Stimulated activated CD8-positive, alpha-beta memory T cell treated with anti-CD3 and anti-CD28 coated beads, Interleukin-2, amount 100 ng/mL, for 48 hours (primary cell): ENCODE results near the gene MGAT2.
"Not testable (repeated sequence)": the region's sequence is repeated elsewhere in the genome, so short reads cannot be mapped to it uniquely, and the experiment has no call there.

Source experiments
- DNase-seq, 2 donors: peaks; one replicate each; pipeline ENCODE4 v3.0.0-alpha.2; 2020; ENCODE audit warnings: low read depth in 2 of 2

Gene MGAT2

DNA sequence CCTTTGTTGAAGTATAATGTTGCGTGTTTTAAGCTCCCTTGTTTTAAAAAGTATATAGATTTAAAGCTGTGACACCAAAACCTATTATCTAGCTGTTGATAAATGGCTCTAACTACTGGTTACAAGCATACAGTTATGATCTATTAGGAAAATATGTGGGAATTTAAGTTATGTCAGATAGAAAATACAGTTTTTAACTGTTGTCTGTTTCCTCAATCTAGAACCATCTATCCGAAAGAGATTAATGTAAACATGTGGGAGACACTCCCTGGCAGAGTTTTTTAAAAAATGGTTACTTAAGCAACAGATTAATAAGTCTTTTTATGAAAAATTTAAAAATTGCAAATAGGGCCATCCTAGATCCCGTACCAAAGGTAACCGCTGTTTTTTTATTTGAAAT is 8.3 kb upstream of the MGAT2 start:
- DNase-seq = no peak

DNA sequence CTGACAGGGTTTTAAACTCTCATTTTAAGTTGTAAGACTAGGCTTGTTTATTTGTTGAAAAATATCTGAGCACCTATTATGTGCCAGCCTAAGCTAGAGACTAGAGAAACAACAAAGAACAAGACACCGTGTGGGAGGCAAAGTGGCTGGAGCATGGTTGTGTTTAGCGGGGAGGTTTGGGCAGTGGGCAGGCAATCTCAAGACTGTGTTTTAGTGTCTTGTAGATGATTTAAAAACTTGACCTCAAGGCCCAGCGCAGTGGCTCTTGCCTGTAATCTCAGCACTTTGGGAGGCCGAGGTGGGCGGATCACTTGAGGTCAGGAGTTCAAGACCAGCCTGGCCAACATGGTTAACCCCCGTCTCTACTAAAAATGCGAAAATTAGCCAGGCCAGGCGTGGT is 7.9 kb upstream of the MGAT2 start:
- no peak for DNase-seq

DNA sequence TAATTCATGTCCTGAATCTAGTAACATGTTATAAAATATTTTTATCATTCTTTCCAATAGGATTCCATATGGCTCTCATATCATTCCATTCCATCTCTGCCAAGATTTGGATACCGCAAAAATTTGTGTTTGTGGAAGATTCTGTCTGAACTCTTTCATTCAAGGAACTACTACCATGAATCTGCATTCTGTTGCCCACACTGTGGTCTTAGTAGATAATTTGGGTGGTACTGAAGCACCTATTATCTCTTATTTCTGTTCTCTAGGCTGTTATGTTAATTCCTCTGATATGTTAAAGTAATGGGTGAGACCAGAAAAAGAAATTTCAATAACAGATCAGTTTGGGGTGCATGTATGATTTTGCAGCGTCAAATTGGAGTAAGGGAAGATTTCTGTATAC is 6.4 kb upstream of the MGAT2 start:
- no peak for DNase-seq

DNA sequence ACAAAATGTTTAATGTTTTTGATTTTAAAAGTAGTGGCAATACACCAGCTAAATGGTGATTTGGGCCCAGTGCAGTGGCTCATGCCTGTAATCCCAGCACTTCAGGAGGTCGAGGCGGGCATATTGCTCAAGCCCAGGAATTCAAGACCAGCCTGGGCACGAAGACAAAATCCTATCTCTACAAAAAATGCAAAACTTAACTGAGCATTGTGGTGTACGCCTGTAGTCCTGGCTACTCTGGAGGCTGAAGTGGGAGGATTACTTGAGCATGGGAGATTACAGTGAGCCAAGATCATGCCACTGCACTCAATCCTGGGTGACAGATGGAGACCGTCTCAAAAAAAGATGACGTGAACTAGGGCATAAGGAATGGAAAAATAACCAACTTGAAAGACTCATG is 4.8 kb upstream of the MGAT2 start:
- no peak for DNase-seq

DNA sequence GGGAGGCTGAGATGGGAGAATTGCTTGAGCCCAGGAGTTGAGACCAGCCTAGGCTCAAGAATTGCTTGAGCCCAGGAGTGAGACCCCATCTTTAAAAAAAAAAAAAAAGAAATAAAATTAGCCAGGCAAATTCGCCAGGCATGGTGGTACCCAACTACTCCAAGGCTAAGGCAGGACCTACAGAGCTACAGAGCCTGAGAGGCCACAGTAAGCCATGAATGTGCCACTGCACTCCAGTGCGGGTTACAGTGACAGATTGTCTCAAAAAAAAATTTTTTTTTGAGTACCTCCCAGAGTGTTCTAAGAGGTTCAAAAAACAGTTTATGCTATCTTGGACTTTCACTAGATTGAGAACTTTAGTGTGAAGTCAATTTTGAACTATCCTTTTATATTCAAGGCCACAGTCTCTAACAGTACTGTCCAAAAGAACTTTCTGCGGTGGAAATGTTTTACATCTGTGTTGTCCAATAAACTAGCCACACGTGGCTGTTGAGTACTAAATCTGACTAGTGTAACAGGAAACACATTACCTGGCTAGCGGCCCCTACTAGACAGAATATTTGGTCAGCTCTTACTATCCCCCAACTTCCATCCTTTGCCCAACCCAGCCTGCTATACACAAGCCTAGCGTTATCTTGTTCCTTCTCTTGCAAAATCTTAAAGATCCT is 2.6 kb upstream of the MGAT2 start:
- no peak for DNase-seq

DNA sequence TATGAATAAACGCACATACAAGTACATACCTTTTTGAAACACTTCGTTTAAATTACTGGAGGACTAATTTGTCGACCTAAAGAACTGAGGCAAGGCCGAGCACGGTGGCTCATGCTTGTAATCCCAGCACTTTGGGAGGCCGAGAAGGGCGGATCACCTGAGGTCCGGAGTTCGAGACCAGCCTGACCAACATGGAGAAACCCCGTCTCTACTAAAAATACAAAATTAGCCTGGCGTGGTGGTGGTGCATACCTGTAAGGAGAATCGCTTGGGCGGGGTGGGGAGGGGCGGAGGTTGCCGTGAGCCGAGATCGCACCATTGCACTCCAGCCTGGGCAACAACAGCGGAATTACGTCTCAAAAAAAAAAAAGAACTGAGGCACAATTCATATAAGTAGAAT is 1.3 kb upstream of the MGAT2 start:
- DNase-seq = not testable (repeated sequence)

DNA sequence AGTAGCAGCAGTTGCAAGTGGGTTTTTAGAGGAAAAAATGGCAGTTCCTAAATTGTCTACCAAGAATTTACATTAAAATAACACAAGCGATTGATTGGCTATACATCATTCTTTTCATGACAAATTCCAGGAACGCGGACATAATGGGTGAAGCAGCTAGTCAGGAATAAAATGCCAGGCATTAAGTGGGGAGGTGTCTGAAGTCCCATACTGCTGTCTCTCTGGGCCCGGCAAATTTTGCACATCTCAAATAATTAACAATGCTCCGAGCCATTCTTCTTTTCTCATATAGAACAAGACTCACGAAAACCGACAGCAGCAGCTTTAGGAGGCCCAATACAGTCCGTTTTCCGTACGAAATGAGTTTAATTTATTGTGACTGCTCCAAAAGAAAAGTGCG is 869 bp upstream of the MGAT2 start:
- DNase-seq = no peak

DNA sequence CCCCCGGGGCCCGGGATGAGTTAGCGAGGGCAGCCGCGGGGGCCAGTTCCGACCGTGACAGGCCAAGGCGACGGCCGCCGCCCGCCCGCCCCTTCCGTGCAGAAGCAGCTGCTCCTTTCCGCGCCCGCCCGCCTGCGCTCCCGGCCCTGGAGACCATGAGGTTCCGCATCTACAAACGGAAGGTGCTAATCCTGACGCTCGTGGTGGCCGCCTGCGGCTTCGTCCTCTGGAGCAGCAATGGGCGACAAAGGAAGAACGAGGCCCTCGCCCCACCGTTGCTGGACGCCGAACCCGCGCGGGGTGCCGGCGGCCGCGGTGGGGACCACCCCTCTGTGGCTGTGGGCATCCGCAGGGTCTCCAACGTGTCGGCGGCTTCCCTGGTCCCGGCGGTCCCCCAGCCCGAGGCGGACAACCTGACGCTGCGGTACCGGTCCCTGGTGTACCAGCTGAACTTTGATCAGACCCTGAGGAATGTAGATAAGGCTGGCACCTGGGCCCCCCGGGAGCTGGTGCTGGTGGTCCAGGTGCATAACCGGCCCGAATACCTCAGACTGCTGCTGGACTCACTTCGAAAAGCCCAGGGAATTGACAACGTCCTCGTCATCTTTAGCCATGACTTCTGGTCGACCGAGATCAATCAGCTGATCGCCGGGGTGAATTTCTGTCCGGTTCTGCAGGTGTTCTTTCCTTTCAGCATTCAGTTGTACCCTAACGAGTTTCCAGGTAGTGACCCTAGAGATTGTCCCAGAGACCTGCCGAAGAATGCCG is 699 bp downstream of the MGAT2 start:
- peak; percentile 46 to 58 for DNase-seq

DNA sequence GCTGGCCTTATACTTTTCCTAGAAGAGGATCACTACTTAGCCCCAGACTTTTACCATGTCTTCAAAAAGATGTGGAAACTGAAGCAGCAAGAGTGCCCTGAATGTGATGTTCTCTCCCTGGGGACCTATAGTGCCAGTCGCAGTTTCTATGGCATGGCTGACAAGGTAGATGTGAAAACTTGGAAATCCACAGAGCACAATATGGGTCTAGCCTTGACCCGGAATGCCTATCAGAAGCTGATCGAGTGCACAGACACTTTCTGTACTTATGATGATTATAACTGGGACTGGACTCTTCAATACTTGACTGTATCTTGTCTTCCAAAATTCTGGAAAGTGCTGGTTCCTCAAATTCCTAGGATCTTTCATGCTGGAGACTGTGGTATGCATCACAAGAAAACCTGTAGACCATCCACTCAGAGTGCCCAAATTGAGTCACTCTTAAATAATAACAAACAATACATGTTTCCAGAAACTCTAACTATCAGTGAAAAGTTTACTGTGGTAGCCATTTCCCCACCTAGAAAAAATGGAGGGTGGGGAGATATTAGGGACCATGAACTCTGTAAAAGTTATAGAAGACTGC is 1.5 kb downstream of the MGAT2 start:
- no peak for DNase-seq

DNA sequence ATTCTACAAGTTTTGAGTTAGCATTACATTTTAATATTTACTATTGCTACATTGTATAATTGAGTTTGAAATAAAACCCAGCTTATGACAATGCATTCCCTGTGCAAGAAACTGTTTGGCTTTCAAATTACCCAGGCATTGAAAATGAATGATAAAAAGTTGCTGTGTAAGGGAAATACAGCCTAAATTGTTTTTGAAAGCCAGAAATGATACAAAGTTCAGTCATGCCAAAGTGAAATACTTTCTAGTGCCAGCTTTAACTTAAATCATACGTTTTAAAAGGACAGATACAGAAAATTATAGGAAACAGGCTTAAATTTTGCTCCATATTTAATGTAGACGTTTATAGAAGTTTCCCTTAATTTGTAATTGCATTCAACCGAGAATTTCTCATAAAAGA is 2.8 kb downstream of the MGAT2 start:
- DNase-seq = no peak

DNA sequence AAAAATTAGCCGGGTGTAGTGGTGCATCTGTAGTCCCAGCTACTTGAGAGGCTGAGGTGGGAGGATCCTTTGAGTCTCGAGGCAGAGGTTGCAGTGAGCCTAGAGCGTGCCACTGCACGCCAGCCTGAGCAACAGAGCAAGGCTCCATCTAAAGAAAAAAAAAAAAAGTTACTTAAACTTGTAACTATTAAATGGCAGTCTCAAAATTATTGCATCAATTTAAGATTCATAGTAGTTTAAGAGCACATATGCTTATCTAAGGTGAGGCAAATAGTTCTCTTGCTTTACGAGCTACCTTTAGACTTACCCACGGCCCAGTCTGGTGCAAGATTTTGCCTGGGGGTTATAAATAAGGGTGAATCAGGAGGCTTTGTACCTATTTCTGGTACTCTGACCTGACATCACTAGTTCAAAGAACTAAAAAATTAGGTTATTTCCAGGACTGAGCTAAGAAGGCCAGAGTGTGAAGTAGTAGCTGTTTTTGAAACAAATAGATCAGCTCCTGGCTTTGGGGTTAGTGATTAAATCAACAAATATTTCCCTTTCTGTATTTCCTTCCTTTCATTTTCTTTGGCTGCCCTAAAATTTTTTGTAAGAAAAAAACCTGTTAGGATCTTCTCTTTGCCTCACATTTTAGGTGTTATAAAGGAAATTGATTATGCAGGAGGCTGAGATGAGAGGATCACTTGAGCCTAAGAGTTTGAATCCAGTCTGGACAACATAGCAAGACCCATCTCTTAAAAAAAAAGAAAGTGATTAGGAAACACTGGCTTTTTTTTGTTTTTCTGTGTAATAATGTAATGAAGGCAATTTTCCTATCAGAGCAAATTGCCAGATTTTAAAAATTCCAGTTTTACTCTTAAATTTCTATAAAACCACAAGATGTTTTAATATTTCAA is 3.6 kb downstream of the MGAT2 start:
- DNase-seq = no peak

DNA sequence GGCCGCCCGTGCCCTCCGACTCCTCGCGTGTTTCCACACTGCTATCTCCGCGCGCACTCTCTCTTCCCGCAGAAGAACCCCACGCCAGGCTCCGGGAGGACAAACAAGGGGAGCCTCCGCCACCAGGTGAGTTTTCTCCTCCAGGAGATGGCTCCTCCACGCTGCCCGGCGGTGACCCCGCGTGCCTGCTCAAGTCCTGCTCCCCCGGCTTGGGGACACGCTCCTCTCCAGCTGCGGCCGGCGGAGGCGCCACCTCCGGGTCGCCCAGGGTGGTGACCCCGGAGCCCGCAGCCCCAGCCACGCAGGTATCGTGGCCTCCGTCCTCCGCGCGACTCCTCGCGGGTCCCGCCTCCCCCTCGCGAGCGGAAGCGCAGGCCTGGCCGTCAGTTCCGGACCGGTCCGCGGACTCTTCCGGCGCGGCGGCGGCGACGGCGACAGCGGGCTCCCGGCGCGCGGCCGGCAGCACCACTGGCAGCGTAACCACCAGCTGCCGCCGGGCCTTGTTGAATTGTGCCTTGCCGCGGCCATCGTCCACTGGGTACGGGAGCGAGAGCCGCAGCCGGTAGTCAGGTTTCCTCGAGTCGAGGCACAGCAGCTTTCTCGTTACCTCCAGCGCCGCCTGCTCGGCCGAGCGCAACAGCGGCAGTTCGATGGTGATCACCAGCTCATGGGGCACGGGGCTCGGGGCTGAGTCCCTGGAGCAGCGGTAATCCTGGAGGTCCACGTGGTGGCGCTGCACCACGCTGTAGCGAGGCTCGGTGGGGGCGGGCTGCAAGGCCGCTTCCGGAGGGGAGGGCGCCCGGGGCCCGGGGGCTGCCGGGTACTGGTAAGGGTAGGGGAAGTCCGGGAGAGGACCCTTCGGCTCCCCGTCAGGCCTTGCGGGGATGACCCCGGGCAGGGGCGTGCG is 13.3 kb downstream of the MGAT2 start:
- peak; percentile 90 to 93 for DNase-seq

DNA sequence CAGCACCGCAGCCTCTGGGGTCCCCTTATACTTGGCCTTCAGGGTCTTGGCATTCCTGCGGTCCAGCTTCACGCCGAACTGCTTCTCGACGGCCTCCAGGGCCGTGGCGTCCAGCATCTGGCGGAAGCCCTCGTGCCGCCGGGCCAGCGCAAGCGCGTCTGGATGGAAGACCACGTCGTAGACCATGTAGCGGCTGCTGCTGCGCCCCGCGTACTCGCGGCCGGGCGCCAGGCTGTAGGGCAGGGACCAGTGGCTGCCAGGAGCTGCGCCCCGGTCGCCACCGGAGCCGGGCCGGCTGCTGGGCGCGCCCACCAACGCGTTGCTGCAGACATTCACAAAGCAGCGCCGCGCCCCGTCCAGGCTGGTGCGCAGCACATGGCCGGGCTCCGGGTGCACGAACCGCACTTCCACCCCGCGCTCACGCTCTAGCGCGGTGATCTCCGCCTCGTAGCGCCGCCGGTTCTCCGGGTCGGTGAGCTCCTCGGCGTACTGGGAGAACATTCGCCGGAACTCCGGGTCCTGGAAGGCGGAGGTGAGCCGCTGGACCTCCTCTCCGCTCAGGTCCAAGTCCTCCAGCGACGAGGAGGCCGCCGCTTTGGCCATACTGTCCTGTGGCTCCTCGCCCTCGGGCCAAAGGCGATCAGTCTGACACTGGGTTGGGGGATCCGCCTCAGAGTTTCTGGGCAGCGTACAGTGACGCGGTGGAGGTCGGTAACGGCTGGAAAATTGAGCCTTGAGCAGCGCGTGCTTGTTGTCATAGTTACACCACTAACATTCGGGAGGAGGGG is 14.1 kb downstream of the MGAT2 start, which contains the start of gene DNAAF2:
TSS of gene DNAAF2 (minus strand) at position 698 of the 788 bp plus-strand sequence. CDS start at position 603, 95 bp downstream.
- peak; percentile 34 to 45 for DNase-seq

DNA sequence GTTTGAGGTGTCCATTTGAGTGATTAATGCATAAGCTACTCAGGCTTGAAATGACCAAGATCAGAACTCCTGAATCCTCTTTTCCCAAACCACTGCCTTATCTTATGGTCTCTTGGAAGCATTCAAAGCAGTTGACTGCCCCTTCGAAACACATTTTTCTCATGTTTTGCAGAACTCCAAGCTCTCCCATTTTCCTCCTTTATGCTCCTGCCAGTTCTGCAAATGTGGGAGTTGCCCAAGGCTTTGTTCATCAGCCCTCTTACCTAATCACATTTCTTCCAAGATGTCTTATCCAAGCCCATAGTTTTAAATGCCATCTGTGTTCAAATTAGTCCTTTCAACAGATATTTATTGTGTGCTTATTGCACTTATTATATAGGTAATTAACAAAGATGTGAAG is 16.3 kb downstream of the MGAT2 start:
- DNase-seq = no peak

DNA sequence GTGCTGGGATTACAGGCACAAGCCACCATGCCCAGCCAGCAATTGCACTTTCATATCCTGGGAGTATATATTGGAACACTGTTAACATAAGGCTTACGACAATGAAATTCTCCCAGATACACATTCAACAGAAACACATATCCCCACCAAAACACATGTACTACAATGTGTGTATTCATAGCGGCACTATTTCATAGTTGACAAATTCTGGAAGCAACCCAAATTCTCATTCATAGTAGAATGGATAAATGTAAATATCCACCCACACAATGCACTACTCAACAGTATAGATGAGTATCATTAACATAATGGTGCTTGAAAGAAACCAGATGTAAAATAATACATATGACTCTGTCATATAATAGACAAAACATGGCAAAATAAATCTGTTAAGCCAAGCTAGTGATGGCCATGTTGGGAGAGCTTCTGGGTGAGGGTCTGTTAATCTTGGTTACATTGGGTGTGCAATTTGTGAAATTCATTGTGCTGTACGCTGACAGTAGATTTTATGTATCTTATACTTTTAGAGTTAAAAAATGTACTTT is 17.0 kb downstream of the MGAT2 start:
- no peak for DNase-seq

DNA sequence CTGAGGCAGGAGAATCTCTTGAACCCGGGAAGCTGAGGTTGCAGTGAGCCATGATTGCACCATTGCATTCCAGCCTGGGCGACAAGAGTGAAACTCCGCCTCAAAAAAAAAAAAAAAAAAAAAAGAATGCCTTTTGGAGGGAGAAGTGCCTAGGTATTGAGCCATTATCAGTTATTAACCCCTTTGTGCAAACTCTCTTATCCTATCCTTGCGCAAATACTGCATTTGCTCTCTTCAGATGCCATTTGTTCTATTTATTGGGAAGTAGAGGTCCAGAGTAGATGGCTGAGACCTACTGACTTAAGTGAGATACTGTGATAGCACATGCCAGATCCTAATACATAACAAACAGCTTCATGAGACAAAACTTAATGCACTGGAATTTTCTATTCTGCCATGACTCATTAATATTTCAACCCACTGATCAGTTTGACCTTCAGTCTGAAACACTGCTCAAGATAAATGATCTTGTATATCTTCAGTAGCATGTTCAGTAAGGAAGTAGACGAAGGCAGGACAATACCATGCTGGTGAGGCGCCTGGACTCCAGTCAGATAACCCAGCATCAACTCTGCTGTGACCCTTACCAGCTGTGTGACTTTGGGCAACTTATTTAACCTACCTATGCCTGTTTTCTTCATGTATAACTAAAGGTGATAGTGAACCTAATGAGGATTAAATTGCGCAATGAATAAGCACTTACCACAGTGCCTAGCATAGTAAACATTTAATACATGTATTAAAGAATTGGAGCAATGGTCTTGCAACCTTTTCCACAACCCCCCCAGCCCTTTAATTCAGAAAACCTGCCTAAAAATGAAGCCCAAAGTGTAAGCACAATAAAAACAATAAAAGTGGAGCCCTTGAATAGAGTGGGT is 20.2 kb downstream of the MGAT2 start:
- DNase-seq = no peak

DNA sequence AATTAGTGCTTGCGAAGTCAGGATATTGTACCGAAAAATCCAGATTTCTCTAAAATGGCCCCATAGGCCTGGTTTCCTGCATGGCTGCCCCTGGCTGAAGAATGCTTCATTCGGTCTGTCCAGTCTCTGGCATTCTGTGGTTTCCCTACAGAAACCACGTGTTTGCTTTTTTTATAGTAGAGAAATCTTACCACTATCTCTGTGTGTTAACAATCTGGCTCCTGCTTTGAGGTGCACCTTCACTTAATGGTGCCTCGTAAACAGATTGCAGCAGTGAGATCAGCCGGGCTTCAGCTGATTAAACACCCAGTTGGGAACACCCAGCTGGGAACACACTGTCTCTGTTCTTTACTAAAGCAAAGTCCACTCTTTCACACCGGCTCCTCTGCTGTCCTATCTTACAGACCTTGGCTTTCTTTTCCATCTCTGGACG is 21.1 kb downstream of the MGAT2 start:
- no peak for DNase-seq

DNA sequence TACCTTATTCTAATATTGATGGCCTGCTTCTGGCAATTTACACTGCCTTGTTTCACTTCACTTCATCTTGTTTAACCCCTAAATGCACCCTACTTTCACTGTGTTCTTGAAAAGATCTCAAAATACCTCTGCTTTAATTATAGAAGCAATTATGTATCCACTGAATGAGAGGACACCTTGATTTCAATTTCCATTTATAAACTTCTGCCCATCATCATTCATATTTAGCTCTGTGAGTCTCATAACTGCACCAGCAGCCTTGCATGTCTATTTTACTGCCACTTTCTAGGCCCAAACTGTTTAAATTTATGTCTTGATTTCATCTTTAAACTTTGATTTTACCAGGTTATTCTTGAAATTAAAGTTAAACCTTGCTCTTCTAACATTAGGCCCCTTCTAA is 21.6 kb downstream of the MGAT2 start:
- DNase-seq = no peak

DNA sequence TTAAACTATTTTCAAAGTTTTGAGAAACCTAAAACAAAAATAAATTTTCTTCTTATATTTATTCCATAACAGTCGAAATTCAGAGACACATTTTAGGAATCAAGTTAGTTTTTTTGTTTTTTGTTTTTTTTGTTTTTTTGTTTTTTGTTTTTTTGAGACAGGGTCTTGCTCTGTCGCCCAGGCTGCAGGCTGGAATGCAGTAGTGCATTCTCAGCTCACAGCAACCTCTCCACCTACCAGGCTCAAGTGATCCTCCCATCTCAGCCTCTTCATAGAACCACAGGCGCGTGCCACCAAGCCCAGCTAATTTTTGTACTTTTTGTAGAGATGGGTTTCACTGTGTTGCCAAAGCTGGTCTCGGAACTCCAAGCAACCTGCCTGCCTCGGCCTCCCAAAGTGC is 32.9 kb downstream of the MGAT2 start:
- DNase-seq = no peak
